ENCODE results near the gene IL4.

DNA sequence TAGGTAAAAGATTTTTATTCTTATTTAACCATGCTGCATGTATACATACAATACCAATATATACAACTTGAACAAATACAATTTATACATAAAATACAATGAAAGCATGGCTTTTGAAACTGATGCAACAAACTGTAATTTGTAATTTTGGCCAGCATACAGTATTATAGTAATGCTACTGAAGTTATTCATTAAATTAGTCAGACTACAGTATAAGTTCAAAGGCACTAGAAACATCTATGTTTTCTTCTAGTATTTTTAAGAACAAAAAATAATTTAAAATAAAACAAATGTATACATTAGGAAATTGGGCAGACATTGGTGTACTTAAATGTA is 18.8 kb downstream of the IL4 start:
- TF ChIP-seq, protein P1, sequence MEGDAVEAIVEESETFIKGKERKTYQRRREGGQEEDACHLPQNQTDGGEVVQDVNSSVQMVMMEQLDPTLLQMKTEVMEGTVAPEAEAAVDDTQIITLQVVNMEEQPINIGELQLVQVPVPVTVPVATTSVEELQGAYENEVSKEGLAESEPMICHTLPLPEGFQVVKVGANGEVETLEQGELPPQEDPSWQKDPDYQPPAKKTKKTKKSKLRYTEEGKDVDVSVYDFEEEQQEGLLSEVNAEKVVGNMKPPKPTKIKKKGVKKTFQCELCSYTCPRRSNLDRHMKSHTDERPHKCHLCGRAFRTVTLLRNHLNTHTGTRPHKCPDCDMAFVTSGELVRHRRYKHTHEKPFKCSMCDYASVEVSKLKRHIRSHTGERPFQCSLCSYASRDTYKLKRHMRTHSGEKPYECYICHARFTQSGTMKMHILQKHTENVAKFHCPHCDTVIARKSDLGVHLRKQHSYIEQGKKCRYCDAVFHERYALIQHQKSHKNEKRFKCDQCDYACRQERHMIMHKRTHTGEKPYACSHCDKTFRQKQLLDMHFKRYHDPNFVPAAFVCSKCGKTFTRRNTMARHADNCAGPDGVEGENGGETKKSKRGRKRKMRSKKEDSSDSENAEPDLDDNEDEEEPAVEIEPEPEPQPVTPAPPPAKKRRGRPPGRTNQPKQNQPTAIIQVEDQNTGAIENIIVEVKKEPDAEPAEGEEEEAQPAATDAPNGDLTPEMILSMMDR (IDR thresholded peaks at IDR 0.05; ENCODE audit: insufficient read depth, low read depth, low read length), result no peak
- no peak for TF ChIP-seq EZH2 (IDR thresholded peaks at IDR 0.05; ENCODE audit: insufficient read depth, low read length)
